HG03097 (cell line): ENCODE data around the gene LRBA.
A peak's percentile ranks its signal among the peaks of the same experiment; 100 is the strongest.
"Not testable (repeated sequence)": the region's sequence is repeated elsewhere in the genome, so short reads cannot be mapped to it uniquely, and the experiment has no call there.

ENCODE experiments used
- ATAC-seq: cut with Tn5 transposase; IDR thresholded peaks from one replicate; pipeline ENCODE4 v1.9.1; 2021; ENCODE audit not compliant: unreplicated experiment, low FRiP score

Gene LRBA, protein sequence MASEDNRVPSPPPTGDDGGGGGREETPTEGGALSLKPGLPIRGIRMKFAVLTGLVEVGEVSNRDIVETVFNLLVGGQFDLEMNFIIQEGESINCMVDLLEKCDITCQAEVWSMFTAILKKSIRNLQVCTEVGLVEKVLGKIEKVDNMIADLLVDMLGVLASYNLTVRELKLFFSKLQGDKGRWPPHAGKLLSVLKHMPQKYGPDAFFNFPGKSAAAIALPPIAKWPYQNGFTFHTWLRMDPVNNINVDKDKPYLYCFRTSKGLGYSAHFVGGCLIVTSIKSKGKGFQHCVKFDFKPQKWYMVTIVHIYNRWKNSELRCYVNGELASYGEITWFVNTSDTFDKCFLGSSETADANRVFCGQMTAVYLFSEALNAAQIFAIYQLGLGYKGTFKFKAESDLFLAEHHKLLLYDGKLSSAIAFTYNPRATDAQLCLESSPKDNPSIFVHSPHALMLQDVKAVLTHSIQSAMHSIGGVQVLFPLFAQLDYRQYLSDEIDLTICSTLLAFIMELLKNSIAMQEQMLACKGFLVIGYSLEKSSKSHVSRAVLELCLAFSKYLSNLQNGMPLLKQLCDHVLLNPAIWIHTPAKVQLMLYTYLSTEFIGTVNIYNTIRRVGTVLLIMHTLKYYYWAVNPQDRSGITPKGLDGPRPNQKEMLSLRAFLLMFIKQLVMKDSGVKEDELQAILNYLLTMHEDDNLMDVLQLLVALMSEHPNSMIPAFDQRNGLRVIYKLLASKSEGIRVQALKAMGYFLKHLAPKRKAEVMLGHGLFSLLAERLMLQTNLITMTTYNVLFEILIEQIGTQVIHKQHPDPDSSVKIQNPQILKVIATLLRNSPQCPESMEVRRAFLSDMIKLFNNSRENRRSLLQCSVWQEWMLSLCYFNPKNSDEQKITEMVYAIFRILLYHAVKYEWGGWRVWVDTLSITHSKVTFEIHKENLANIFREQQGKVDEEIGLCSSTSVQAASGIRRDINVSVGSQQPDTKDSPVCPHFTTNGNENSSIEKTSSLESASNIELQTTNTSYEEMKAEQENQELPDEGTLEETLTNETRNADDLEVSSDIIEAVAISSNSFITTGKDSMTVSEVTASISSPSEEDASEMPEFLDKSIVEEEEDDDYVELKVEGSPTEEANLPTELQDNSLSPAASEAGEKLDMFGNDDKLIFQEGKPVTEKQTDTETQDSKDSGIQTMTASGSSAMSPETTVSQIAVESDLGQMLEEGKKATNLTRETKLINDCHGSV (N-terminal part only)

DNA sequence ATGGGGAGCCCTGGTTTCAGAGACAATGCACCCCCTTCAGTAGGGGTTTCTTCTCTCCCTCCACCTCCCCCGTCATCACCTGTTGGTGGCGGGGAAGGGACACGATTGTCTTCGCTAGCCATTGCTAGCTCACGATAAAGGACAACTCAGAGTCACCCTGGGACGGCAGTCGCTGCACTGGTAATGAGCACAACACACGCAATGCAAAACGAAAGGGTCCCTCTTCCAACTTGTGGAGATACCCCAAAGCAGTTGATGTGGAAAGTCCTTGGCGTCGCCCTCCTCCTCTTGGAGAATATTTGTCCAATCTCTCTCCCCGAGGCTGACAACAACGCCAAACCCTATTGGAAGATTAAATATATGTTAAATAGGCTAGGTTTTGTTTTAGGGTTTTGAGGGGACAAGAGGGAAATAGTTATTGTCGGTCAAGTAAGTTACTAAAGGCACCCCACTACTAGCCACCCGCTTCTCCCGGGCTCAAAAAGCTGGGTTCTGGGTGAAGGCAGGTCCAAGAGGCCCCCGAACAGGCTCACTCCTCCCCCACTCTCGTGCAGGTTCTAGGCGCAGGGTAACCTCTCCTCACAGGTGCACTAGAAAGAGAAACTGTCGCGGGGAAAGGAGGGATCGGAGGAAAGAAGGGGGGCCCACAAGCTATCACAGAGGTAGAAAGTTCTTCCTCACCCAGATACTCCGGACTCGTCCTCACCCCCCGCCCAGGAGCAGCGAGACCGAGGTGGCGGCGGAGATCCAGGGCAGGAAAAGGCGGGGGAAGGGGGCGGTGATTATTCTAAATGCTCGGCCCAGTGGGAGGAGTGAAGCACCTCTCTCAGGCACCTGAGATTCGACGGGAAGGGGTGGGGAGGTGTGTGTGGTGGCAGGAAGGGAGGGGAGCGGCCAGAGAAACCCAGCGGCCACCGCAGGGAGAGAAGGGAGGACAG lies at the start of gene LRBA:
LRBA (minus strand) TSS at position 764 of the 938 bp plus-strand sequence; CDS start at position 122, 642 bp downstream.
- peak; percentile 54 for ATAC-seq

DNA sequence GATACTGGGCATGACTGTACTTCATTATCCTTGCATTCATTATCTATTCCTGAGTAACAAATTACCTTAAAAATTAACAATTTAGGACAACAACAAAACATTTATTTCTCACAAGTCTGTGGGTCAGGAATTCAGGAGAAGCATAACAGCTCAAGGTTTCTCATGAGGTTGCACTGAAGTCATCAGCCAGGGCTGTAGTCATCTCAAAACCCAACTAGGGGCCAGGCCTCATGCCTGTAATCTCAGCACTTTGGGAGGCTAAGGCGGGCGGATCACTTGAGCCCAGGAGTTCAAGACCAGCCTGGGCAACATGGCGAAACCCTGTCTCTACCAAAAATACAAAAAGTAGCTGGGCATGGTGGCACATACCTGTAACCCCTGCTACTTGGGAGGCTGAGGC lies 48.1 kb upstream of the LRBA start:
- not testable (repeated sequence) for ATAC-seq

DNA sequence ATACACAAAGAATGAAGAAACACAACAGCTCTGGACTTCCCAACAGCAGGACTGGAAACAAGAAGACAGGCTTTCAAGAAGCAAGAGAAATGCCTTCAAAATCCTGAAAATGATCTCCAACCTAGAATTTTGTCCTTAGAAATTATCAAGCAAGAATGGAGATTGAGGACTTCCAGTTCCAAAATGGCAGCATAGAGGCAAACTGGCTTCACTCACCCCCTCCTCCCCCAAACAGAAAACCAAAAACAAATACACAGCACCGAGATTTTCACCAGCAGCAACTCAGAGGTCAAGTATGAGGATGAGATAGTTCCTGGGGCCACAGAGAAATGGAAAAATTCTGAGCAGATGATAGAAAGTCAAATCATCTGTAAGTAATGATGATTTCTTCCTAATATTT lies 40.5 kb upstream of the LRBA start:
- ATAC-seq, result no peak

DNA sequence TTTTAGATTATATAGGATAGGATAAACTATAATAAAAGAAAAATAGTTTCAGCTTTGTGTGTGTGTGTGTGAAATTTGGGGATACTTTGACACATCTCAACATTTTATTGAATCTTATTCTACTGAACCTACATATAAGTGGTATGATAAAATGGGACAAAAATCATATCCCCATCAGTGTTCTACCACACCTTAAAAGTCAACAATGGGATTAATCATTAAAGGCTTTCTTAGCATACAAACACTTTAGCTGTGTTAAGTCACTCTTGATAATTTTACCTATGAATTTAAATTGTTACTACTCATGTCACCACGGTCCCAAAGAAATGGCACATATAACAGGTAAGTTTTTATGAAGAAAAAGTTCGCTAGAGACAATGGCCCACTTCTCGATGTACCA lies 37.7 kb upstream of the LRBA start:
- no peak for ATAC-seq

DNA sequence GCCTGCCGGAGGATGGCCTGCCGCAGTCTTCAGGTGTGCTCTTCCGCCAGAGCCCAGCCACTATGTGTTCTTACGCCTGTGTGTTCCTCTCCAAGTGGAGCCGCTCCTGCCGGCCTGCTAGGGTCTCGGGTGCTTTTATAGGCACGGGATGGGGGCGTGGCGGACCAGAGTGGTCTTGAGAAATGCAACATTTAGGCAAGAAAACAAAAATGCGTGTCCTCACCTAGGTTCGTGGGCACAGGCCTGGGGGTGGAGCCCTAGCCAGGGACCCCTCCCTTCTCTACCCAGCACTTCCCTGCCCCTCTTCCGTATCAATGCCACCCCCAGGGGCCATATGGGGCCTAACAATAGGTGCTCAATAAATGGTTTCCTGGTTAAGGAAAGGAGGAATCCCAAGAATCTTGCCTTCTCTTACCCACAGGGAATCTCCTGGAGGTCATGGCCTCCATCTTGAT lies 34.4 kb upstream of the LRBA start:
- ATAC-seq, result no peak

DNA sequence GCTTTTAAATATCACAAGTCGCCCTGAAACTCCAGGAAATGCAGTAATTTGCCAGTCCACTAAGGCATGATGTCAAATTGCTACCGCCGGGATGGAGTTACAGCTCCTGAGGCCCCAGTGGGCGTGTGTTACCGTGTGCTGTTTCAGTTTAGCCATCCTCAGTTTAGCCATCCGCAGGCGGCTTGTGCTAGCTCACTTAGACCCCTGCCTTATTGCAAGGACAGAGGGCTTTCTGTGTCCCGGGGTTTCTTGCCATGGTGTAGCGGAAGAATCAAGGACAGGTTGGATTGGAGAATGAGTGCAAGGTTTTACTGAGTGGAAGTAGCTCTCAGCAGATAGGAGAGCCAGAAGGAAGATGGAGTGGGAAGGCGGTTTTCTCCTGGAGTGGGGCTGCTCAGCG lies 33.8 kb upstream of the LRBA start:
- no peak for ATAC-seq

DNA sequence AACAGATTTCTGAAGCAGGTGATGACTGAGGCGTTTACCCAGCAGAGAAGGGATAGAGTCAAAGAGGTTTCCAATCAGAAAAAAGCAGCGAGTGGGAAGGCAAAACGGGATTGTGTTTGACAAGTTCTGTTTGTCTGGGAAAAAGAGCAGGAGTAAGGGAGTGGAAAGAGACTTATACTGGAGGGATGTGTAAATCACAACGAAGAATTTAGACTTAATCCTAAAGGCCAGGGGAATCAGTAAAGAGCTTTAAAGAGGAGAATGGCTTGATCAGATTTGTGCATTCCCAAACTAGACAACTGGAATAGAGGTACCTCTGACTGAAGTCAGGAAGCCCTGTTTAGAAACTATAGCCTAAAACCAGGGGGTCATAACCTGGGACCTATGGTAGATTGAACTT lies 31.5 kb upstream of the LRBA start:
- ATAC-seq, result no peak

DNA sequence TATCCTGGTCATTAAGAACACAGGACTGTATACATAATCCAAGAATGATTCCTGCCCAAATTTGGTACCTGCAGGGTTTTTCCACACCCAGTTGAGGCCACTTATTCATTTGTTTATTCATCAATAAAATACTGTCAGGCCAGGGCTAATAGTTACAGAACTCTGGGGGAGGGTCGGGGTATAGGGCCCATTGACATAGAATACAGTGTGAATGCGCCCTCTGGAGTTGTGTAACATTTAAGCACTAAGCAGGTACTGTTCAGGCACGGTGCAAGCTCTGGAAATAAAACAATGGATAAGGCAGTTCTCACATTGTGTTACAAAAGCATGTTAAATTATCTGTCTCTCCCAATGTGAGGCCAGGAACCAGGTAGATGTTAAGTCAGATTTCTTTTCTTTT lies 30.8 kb upstream of the LRBA start:
- ATAC-seq, result no peak

DNA sequence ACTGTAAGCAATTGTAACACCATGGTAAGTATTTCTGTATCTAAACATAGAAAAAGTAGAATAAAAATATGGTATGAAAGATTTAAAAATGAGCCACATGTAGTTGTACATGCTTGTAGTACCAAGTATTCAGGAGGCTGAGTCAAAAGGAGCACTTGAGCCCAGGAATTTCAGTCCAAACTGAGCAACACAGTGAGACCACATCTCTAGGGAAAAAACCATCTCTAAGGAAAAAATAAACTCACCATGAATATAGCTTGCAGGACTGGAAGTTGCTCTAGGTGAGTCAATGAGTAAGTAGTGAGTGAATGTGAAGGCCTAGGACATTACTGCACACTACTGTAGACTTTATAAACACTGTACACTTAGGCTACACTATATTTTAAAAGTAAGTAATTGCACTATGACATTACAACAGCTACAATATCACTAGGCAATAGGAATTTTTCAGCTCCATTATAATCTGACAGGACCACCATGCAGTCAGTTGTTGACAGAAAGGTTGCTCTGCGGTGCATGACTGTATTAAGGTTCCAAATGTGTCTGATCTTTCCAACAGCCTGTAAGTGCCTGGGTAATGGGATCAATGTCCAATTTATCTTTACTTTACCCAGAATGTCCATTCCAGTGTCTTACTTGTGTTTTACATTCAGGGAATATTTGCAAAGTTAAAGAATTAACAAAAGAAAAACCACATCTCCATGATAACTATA lies 28.9 kb upstream of the LRBA start:
- ATAC-seq, result no peak

DNA sequence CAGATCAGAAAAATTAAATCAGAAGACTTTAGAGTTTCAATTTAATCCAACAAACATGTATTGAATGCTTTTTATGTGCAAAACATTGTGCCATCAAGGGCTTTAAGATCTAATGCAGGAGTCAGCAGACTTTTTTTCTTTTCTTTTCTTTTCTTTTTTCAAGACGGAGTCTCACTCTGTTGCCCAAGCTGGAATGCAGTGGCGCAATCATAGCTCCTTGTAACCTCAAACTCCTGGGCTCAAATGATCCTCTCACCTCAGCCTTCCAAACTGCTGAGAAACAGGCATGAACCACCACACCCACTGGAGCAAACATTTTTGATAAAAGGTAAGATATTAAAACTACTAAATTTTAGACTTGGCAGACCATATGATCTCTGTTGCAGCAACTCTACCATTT lies 24.6 kb upstream of the LRBA start:
- ATAC-seq, result no peak

DNA sequence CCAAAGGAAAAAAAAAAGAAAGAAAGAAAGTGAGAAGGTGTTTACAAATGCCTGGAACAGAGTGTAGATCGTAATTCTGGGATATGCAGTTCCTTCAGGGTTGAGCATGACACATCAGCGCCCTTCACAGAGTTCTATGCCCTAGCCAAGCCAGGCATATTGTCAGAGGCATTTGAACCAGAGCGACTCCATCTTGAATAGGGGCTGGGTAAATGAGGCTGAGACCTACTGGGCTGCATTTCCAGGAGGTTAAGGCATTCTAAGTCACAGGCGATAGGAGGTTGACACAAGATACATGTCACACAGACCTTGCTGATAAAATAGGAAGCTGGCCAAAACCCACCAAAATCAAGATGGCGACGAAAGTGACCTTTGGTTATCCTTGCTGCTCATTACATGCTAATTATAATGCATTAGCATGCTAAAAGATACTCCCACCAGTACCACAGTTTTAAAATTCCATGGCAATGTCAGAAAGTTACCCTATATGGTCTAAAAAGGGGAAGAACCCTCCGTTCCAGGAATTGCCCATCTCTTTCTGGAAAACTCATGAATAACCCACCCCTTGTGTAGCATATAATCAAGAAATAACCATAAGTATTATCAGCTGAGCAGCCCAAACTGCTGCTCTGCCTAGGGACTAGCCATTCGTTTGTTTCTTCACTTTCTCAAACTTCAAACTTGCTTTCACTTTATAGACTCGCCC lies 23.5 kb upstream of the LRBA start:
- no peak for ATAC-seq

DNA sequence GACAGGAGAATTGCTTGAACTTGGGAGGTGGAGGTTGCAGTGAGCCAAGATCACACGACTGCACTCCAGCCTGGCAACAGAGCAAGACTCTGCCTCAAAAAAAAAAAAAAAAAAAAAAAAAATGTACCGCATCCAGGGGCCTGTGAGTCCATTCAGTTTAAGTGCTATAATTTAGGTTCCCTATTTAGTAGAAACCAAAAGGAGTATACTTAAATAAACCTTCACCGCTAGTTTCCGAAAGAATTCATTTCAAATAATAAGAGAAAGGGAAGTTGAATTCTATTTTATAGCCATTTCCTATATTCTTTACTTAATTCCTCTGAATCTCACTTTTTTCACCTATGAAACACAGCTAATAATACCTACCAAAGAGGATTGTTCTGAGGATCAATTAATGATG lies 20.8 kb upstream of the LRBA start:
- no peak for ATAC-seq

DNA sequence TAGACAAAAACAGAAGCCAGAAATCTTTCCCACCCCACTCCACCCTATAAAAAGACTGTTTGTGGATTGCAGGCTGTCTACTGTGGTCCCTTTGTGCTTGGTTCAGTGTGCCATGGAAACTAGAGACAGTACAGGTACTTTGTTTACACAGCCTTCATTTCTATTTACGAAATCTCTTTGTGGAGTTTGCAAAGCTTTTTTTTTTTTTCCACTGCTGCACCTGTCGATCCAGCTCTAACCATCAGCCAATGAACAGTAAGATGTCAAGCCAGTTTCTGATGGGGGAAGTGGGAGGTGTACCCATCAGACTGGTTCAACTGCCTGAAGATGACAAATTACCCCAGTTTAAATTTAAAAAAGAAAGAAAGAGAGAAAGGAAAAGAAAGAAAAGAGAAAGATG lies 20.2 kb upstream of the LRBA start:
- ATAC-seq, result no peak

DNA sequence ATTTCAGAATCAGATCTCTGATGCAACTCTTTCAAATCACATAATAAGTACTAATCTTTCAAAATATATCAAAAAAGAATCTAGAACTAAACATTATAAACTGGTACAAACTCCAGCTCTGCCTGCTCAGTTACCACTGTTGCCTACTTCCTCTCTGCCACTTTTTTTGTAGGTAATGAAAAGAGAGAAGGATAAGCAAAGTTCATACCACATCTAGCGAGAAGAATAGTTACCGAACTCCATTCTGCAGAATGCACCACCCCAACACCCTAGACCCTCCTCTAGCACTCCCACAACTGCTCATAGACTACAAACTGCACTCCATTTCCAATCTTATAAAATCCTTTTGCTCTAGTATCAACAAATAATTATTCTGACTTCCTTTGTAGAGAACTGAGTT lies 19.7 kb upstream of the LRBA start:
- no peak for ATAC-seq

DNA sequence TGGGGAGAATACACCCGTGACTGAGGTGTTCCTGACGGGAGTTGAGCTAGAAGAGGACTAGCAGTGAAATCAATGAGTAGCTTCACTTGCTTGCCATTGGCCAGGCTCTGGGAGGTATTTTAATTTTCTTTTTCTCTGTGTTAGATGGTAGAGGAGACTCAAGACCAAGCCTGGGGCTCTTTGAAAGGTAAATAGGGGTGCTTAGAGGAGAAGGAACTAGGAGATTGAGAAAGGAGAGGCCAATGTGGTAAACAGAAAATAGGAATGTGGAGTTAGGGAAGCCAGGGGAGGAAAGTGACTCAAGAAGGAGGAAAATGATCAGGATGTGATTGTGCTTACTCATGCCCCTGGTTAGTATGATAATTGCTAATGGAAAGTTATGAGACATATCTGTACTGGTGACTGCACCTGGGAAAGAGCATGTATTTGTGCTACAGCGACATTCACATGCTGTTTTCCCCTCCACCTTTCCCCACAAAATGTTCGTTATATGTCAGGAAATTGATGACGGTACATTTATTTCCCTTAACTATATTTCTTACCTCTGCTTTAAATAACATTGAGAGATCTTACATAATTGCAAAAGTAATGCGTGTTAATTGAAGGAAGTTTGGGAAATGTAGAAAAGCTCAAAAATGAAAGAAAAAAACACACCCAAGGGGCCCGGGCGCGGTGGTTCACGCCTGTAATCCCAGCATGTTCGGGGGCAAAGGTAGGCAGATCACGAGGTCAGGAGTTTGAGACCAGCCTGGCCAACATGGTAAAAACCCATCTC lies 16.9 kb upstream of the LRBA start:
- ATAC-seq, result peak; percentile 49

DNA sequence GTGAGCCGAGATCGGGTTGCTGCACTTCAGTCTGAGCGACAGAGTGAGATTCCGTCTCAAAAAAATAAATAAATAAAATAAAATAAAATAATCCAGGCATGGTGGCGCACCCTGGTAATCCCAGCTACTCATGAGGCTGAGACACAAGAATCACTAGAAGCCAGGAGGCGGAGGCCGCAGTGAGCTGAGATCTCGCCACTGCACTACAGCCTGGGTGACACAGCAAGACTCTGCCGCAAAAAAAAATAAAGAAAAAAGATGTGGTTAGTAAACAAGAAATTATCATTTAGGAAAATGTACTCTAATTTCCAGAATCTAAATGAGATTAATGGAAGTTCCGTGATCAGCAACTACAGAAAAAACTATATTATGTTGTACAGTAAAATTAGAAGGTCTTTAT lies 14.5 kb upstream of the LRBA start:
- no peak for ATAC-seq

DNA sequence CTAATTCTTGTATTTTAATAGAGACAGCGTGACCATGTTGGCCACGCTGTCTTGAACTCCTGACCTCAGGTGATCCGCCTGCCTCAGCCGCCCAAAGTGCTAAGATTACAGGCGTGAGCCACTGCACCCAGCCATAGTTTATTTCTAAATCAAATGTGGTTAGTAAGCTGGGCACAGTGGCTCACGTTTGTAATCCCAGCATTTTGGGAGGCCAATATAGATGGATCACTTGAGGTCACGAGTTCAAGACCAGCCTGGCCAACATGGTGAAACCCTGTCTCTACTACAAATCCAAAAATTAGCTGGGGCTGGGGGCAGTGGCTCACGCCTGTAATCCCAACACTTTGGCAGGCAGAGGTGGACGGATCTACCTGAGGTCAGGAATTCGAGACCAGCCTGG lies 13.9 kb upstream of the LRBA start:
- ATAC-seq, result not testable (repeated sequence)

DNA sequence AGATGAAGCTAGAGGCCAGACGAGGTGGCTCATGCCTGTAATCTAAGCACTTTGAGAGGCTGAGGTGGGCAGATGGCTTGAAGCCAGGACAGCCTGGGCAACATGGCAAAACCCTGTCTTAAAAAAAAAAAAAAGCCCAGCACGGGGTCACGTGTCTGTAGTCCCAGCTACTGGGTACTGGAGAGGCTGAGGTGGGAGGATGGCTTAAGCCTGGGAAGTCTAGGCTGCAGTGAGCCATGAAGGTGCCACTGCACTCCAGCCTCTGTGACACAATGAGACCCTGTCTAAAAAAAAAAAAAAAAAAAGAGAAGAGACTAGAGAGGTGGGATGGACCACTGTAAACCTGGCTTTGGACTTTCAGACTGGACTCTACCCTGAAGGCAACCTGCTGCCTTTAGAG lies 10.7 kb upstream of the LRBA start:
- no peak for ATAC-seq
